Neuronal stem cell (in vitro differentiated cells): ENCODE data around the gene NNT.

Experiments
- DNase-seq: peaks from one replicate; pipeline ENCODE4 v3.0.0-alpha.2; 2013; ENCODE audit warnings: low spot score
- H2AFZ ChIP-seq: one replicate; pipeline ENCODE4 v1.6.1; 2013; ENCODE audit warnings: mild to moderate bottlenecking, low read length, inconsistent platforms
- H2AK5ac ChIP-seq: 2 replicates; pipeline ENCODE4 v1.6.1; 2013; ENCODE audit warnings: low read depth, mild to moderate bottlenecking, inconsistent platforms, low read length, moderate library complexity, mixed read lengths
- H2BK120ac ChIP-seq: 2 replicates; pipeline ENCODE4 v1.6.1; 2013; ENCODE audit warnings: low read depth, mild to moderate bottlenecking, inconsistent platforms, low read length, moderate library complexity, mixed read lengths
- H2BK12ac ChIP-seq: one replicate; pipeline ENCODE4 v1.6.1; 2013; ENCODE audit warnings: low read length, inconsistent platforms
- H2BK15ac ChIP-seq: 2 replicates; pipeline ENCODE4 v1.6.1; 2013; ENCODE audit warnings: mild to moderate bottlenecking, low read length, inconsistent platforms, mixed read lengths
- H2BK5ac ChIP-seq: one replicate; pipeline ENCODE4 v1.6.1; 2013; ENCODE audit warnings: inconsistent platforms, mild to moderate bottlenecking, low read length, moderate library complexity
- H3K14ac ChIP-seq: one replicate; pipeline ENCODE4 v1.6.1; 2013; ENCODE audit warnings: low read length, inconsistent platforms
- H3K18ac ChIP-seq: 2 replicates; pipeline ENCODE4 v1.6.1; 2013; ENCODE audit warnings: low read length, inconsistent platforms
- H3K23ac ChIP-seq: 2 replicates; pipeline ENCODE4 v1.6.1; 2013; ENCODE audit warnings: low read depth, mild to moderate bottlenecking, mixed read lengths, low read length, inconsistent platforms; ENCODE audit not compliant: poor library complexity
- H3K27ac ChIP-seq: replicated peaks from 3 replicates; pipeline ENCODE4 v1.5.1; 2013; ENCODE audit warnings: low read length, inconsistent platforms
- H3K27me3 ChIP-seq, 3 experiments: 2 replicates each; pipeline ENCODE4 v1.6.1; 2013; ENCODE audit warnings: low read length in 3 of 3, mild to moderate bottlenecking in 2 of 3, inconsistent platforms in 1 of 3, low read depth in 1 of 3, mixed read lengths in 1 of 3, moderate library complexity in 1 of 3; ENCODE audit not compliant: control insufficient read depth in 3 of 3, insufficient read depth in 3 of 3
- H3K36me3 ChIP-seq, 2 donors: replicated peaks in 1 of 2; 2 replicates each; pipeline ENCODE4 v1.6.1; 2013; ENCODE audit warnings: low read length in 2 of 2; ENCODE audit not compliant: control insufficient read depth in 2 of 2, insufficient read depth in 2 of 2
- H3K4ac ChIP-seq: 2 replicates; pipeline ENCODE4 v1.6.1; 2013; ENCODE audit warnings: inconsistent platforms, mild to moderate bottlenecking, low read length, moderate library complexity
- H3K4me1 ChIP-seq, 2 donors: 1 replicate in 1 of 2; 2 replicates in 1 of 2; pipeline ENCODE4 v1.6.1; 2013; ENCODE audit warnings: low read length in 2 of 2, low read depth in 1 of 2; ENCODE audit not compliant: control insufficient read depth in 2 of 2, insufficient read depth in 1 of 2
- H3K4me2 ChIP-seq: one replicate; pipeline ENCODE4 v1.6.1; 2013; ENCODE audit warnings: mild to moderate bottlenecking, low read length, inconsistent platforms; ENCODE audit not compliant: insufficient read depth, poor library complexity, severe bottlenecking
- H3K4me3 ChIP-seq, 2 donors: 2 replicates each; pipeline ENCODE4 v1.5.1; 2013; ENCODE audit warnings: low read length in 2 of 2, mild to moderate bottlenecking in 2 of 2, inconsistent platforms in 1 of 2, moderate library complexity in 1 of 2
- H3K79me1 ChIP-seq: one replicate; pipeline ENCODE4 v1.6.1; 2013; ENCODE audit warnings: low read depth, mild to moderate bottlenecking, inconsistent platforms, low read length, moderate library complexity
- H3K9ac ChIP-seq: one replicate; pipeline ENCODE4 v1.6.1; 2013; ENCODE audit warnings: mild to moderate bottlenecking, low read depth, low read length, inconsistent platforms; ENCODE audit not compliant: poor library complexity
- H3K9me3 ChIP-seq, 2 donors: replicated peaks in 1 of 2; 2 replicates each; pipeline versions ENCODE3 to v1.6.1; 2013; ENCODE audit warnings: low read length in 2 of 2, mild to moderate bottlenecking in 2 of 2, inconsistent platforms in 1 of 2, low read depth in 1 of 2, mixed read lengths in 1 of 2, moderate library complexity in 1 of 2; ENCODE audit not compliant: control insufficient read depth in 2 of 2, insufficient read depth in 1 of 2
- H4K8ac ChIP-seq: one replicate; pipeline ENCODE4 v1.6.1; 2013; ENCODE audit warnings: low read depth, mild to moderate bottlenecking, inconsistent platforms, low read length, moderate library complexity
- H4K91ac ChIP-seq: one replicate; pipeline ENCODE4 v1.6.1; 2013; ENCODE audit warnings: low read length, low read depth, mild to moderate bottlenecking, inconsistent platforms; ENCODE audit not compliant: poor library complexity
- WGBS, 2 donors: extraction: QIAGEN DNeasy Blood & Tissue Kit; methylation state at CpG; one replicate each; pipeline ENCODE4 v1.1.7; 2013; ENCODE audit warnings: missing lambda C conversion rate in 2 of 2, mixed read lengths in 1 of 2; ENCODE audit not compliant: insufficient read length in 2 of 2, insufficient replicate concordance in 1 of 2; ENCODE audit errors: extremely low coverage in 2 of 2; 5-methylcytosine and 5-hydroxymethylcytosine counted together

NNT gene

DNA sequence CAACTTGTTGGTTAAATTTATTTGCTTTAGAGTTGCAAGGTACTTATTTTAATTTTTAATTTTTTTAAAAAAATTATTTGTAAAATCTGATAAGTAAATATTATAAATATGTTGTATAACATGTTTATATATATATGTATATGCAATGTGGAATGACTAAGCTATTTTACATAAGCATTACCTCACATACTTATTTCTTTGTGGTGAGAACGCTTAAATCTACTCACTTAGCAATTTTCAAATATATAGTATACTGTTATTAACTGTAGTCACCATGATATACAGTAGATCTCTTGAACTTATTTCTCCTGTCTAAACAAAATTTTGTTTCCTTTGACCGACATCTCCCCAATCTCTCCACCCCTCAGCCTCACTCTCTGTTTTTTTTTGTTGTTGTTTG, 147.8 kb downstream of the NNT start:
- no peaks in the 10 kb centered on the region for H3K27me3 ChIP-seq
- no peak overlapping the region for H3K18ac ChIP-seq
- H3K9ac ChIP-seq: no peak overlapping the region
- H3K27ac ChIP-seq: no peak overlapping the region
- no peak overlapping the region for H4K8ac ChIP-seq
- H4K91ac ChIP-seq: no peak overlapping the region
- no peak overlapping the region for H2AK5ac ChIP-seq
- H3K14ac ChIP-seq: no peak overlapping the region
- H3K23ac ChIP-seq: no peak overlapping the region
- no peak for DNase-seq
- H3K4me3 ChIP-seq: no peak overlapping the region
- H3K36me3 ChIP-seq: no peaks in the 10 kb centered on the region
- H2BK120ac ChIP-seq: no peak overlapping the region
- H3K4me2 ChIP-seq: no peak overlapping the region
- no peak overlapping the region for H2BK5ac ChIP-seq
- H2AFZ ChIP-seq: no peak overlapping the region
- peaks cover 0 to 2% of the 10 kb centered on the region in 2 donors for H3K9me3 ChIP-seq
- no CpG with 5 or more reads among the region's 2 CpGs for WGBS, 2 donors
- H3K79me1 ChIP-seq: peaks cover 1% of the 10 kb centered on the region
- H3K4ac ChIP-seq: no peak overlapping the region
- no peaks in the 10 kb centered on the region for H3K4me1 ChIP-seq
- no peak overlapping the region for H2BK15ac ChIP-seq
- H2BK12ac ChIP-seq: no peak overlapping the region

DNA sequence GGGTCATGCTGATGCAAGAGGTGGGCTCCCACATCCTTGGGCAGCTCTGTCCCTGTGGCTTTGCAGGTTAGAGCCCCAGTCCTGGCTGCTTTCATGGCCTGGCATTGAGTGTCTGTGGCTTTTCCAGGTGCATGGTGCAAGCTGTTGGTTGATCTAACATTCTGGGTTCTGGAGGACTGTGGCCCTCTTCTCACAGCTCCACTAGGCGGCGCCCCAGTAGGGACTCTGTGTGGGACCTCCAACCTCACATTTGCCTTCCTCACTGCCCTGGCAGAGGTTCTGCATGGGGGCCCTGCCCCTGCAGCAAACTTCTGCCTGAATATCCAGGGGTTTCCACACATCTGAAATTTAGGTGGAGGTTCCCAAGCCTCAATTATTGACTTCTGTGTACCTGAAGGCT, 150.1 kb downstream of the NNT start:
- Histone ChIP-seq H3K4me3 (no peak overlapping the region), H4K91ac (no peak overlapping the region), H3K79me1 (no peaks in the 10 kb centered on the region), H3K4ac (no peak overlapping the region), H3K36me3 (no peaks in the 10 kb centered on the region), H3K27ac (no peak overlapping the region), H2AFZ (no peak overlapping the region), H3K14ac (no peak overlapping the region), H2AK5ac (no peak overlapping the region), H3K4me2 (no peak overlapping the region), H3K9ac (no peak overlapping the region), H3K18ac (no peak overlapping the region), H2BK120ac (no peak overlapping the region), H3K27me3 (no peaks in the 10 kb centered on the region), H3K9me3 (peaks cover 0 to 2% of the 10 kb centered on the region in 2 donors), H2BK12ac (no peak overlapping the region), H3K4me1 (no peaks in the 10 kb centered on the region), H2BK15ac (no peak overlapping the region), H3K23ac (no peak overlapping the region), H2BK5ac (no peak overlapping the region), H4K8ac (no peak overlapping the region)
- WGBS, 2 donors: no CpG with 5 or more reads among the region's 2 CpGs
- no peak for DNase-seq
